Fibroblast of skin of left quadriceps (primary cell): Measurements from ENCODE around the gene PTPRK.

Source experiments
- DNase-seq, 2 experiments: peaks; one replicate each; pipeline ENCODE4 v3.0.0-alpha.2; 2013; ENCODE audit warnings: low read depth in 2 of 2

PTPRK gene

GRCh38 chr6:128192972-128193371 lies 327.4 kb downstream of the PTPRK start:
- no peak for DNase-seq

GRCh38 chr6:128188678-128189077 lies 331.7 kb downstream of the PTPRK start:
- no peak for DNase-seq

- no peak for DNase-seq
These were observed 333.7 kb downstream of the PTPRK start for GRCh38 chr6:128186729-128187128.

- DNase-seq = no peak
These were observed 340.4 kb downstream of the PTPRK start for GRCh38 chr6:128179876-128180438.

GRCh38 chr6:128174724-128175123 lies 345.7 kb downstream of the PTPRK start:
- no peak for DNase-seq

GRCh38 chr6:128172752-128173682 lies 347.4 kb downstream of the PTPRK start:
- DNase-seq = no peak

- no peak for DNase-seq
These were observed 348.3 kb downstream of the PTPRK start for GRCh38 chr6:128172081-128172480.

- no peak for DNase-seq
These were observed 349.2 kb downstream of the PTPRK start for GRCh38 chr6:128171182-128171581.

GRCh38 chr6:128168244-128168643 lies 352.2 kb downstream of the PTPRK start:
- no peak for DNase-seq

- no peak for DNase-seq
These were observed 352.8 kb downstream of the PTPRK start for GRCh38 chr6:128167552-128167951.

- no peak for DNase-seq
These were observed 356.1 kb downstream of the PTPRK start for GRCh38 chr6:128164254-128164653.

- DNase-seq = no peak
These were observed 358.0 kb downstream of the PTPRK start for GRCh38 chr6:128162423-128162822.

- DNase-seq = no peak
These were observed 358.6 kb downstream of the PTPRK start for GRCh38 chr6:128161839-128162238.

GRCh38 chr6:128161263-128161662 lies 359.1 kb downstream of the PTPRK start:
- DNase-seq = no peak

- DNase-seq = no peak
These were observed 361.9 kb downstream of the PTPRK start for GRCh38 chr6:128158496-128158895.

- DNase-seq = no peak
These were observed 363.9 kb downstream of the PTPRK start for GRCh38 chr6:128156321-128157111.

- DNase-seq = no peak
These were observed 364.6 kb downstream of the PTPRK start for GRCh38 chr6:128155826-128156225.

- DNase-seq = no peak
These were observed 367.8 kb downstream of the PTPRK start for GRCh38 chr6:128152551-128152950.

- no peak for DNase-seq
These were observed 370.0 kb downstream of the PTPRK start for GRCh38 chr6:128150376-128150775.

- DNase-seq = no peak
These were observed 370.6 kb downstream of the PTPRK start for GRCh38 chr6:128149796-128150195.

GRCh38 chr6:128144320-128144719 lies 376.1 kb downstream of the PTPRK start:
- DNase-seq = no peak

GRCh38 chr6:128141932-128142331 lies 378.5 kb downstream of the PTPRK start:
- DNase-seq = no peak
